Spleen (tissue), 11 donors: Measurements from ENCODE around the gene NOP9. TPM values are rescaled to one million over a fixed set of nuclear protein-coding genes. Genes with fewer than 3 reads are reported as not detected.

Experiments used
- DNase-seq: peaks from one replicate; pipeline ENCODE4 v3.0.0-alpha.2; 2020
- H3K27ac ChIP-seq, 8 donors: fragments of 200-600 bp; sonication (generic) in 7 of 8; 1 replicate in 4 of 8; 2 replicates in 4 of 8; pipeline versions ENCODE4 v1.5.0 to v1.8.0; 2016 to 2021; ENCODE audit warnings: inconsistent platforms in 4 of 8, mild to moderate bottlenecking in 4 of 8, moderate library complexity in 1 of 8
- H3K27me3 ChIP-seq, 7 donors: fragments of 200-600 bp; sonication (generic) in 6 of 7; replicated peaks in 1 of 7; 1 replicate in 4 of 7; 2 replicates in 3 of 7; pipeline versions ENCODE4 v1.5.0 to v1.8.0; 2016 to 2021; ENCODE audit warnings: inconsistent platforms in 3 of 7, mild to moderate bottlenecking in 1 of 7
- H3K36me3 ChIP-seq, 6 donors: fragments of 200-600 bp; sonication (generic) in 5 of 6; 1 replicate in 4 of 6; 2 replicates in 2 of 6; pipeline versions ENCODE4 v1.5.0 to v1.8.0; 2016 to 2021; ENCODE audit warnings: inconsistent platforms in 2 of 6
- H3K4me1 ChIP-seq, 6 donors: fragments of 200-600 bp; sonication (generic) in 5 of 6; 1 replicate in 3 of 6; 2 replicates in 3 of 6; pipeline versions ENCODE4 v1.5.0 to v1.8.0; 2016 to 2021; ENCODE audit warnings: inconsistent platforms in 3 of 6
- H3K4me3 ChIP-seq, 8 donors: fragments of 200-600 bp; sonication (generic) in 7 of 8; 1 replicate in 4 of 8; 2 replicates in 4 of 8; pipeline versions ENCODE4 v1.5.0 to v1.8.0; 2016 to 2021; ENCODE audit warnings: inconsistent platforms in 4 of 8, mild to moderate bottlenecking in 4 of 8, moderate library complexity in 2 of 8
- H3K9me3 ChIP-seq, 8 donors: fragments of 200-600 bp; sonication (generic) in 7 of 8; 1 replicate in 4 of 8; 2 replicates in 4 of 8; pipeline versions ENCODE4 v1.5.0 to v1.8.0; 2016 to 2021; ENCODE audit warnings: inconsistent platforms in 4 of 8
- POLR2A ChIP-seq, 3 donors: fragments of 450-650 bp; IDR thresholded peaks; one replicate each; pipeline ENCODE4 v1.5.1; 2017; ENCODE audit warnings: antibody characterized with exemption in 3 of 3, mild to moderate bottlenecking in 1 of 3
- POLR2AphosphoS5 ChIP-seq, 3 donors: sonication (generic); formaldehyde crosslinking; IDR thresholded peaks; one replicate each; pipeline ENCODE4 v1.5.1; 2017; ENCODE audit warnings: antibody characterized with exemption in 3 of 3
- WGBS, 5 donors: extraction: QIAGEN DNeasy Blood & Tissue Kit in 3 of 5; methylation state at CpG; one replicate each; pipeline versions ENCODE4 v1.1.5 to v1.1.7; 2013 to 2018; 5-methylcytosine and 5-hydroxymethylcytosine counted together
- intact Hi-C: fragments of 100-400 bp; cut with DNase I; formaldehyde crosslinking; loops from one replicate; pipeline ENCODE4 v1.15.0; 2023; ENCODE audit warnings: low total_unique reads
- polyA plus RNA-seq, 3 donors: library from polyadenylated mRNA; stranded (reverse); fragments of 200-250 nt; gene quantifications; one replicate each; pipeline ENCODE4 v1.2.1, GENCODE V29; 2013
- total RNA-seq, 7 donors: library from RNA; depleted of rRNA in 3 of 7; stranded (reverse); fragments of >200 nt in 3 of 7; fragmentation: NEBNext Ultra II Directional in 4 of 7; extraction: Animal tissue kit (Norgen Biotek cat#: 25700) in 4 of 7; gene quantifications; one replicate each; pipeline versions ENCODE4 v1.1.0 to v1.2.1, GENCODE V29; 2016 to 2021
- TF ChIP-seq, protein P1 (sequence below), 11 experiments: fragments of 200-600 bp in 7 of 11; fragments of 450-650 bp in 4 of 11; sonication (generic) in 4 of 11; IDR thresholded peaks in 8 of 11; conservative IDR thresholded peaks in 3 of 11; 1 replicate in 7 of 11; 2 replicates in 4 of 11; pipeline versions ENCODE4 v1.4.0 to v1.8.0; 2016 to 2021; ENCODE audit warnings: antibody characterized with exemption in 11 of 11, inconsistent platforms in 4 of 11, mild to moderate bottlenecking in 1 of 11
- donor health status: healthy with polysubstance abuse.
- donor health status: DM: no; HTN: no; CAD: no; lungs with moderate emphysema.
- donor health status: DM: no; HTN: no; CAD: no.
- donor health status: Bipolar disorder and iron deficiency.
- donor health status: healthy.
- donor health status: DM: no; HTN: no; CAD: no.
- donor health status: DM: yes; HTN: yes; CAD: no.

Gene NOP9
- total and polyA plus RNA-seq, 10 donors: 4.5 to 26.9 (median 18.9) TPM

DNA sequence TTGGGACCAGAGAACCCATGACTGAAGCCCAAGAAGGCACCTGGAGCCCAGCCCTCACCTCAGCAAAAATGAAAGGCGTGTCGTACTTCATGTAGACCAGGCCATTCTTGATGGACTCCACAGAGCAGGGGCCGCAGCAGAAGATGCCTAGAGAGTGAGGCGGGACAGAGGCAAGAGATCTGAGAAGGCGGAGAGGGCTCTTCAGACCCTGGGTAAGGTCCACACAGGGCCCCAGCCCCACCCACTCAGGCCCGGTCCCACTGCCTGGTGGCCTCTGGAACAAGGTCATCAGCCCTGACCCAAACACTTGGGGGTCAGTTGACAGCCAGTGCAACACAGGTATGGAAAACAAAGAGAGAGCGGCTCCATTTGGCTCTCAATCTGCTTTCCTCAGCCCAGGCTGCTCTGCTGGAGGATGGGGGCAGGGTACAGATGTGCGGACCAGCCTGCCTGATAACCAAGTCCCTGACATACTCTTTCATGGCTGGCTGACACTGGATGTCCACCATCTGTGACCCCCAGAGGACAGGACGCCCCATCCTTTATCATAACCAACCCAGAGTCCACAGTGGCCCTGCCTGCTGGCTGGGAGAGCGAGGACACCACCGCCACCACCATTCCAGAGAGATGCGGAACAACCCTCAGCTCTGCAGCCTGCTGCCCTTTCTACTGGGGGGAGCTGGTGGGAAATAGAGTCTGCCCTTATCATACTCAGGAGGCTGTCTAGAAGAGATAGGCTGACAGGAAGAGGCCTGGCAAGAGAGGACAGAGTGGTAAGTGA is 43.5 kb upstream of the NOP9 start:
- H3K27me3 ChIP-seq: no peaks in the 10 kb centered on the region
- DNase-seq: peak; percentile 36
- no peaks in the 10 kb centered on the region for H3K9me3 ChIP-seq
- H3K27ac ChIP-seq: no peak overlapping the region
- 91 to 97% (median 96%) methylated on average over 11 to 12 of the region's 12 CpGs for WGBS, 5 donors
- H3K4me1 ChIP-seq: peaks cover 0 to 6% (median 0%) of the 10 kb centered on the region in 6 donors
- H3K4me3 ChIP-seq: no peak overlapping the region
- H3K36me3 ChIP-seq: peaks cover 0 to 83% (median 6%) of the 10 kb centered on the region in 6 donors
- intact Hi-C loops: no loop called here
- TF ChIP-seq POLR2AphosphoS5 (IDR thresholded peaks at IDR 0.05) (no peak), POLR2A (IDR thresholded peaks at IDR 0.05) (no peak)
- TF ChIP-seq, protein P1, sequence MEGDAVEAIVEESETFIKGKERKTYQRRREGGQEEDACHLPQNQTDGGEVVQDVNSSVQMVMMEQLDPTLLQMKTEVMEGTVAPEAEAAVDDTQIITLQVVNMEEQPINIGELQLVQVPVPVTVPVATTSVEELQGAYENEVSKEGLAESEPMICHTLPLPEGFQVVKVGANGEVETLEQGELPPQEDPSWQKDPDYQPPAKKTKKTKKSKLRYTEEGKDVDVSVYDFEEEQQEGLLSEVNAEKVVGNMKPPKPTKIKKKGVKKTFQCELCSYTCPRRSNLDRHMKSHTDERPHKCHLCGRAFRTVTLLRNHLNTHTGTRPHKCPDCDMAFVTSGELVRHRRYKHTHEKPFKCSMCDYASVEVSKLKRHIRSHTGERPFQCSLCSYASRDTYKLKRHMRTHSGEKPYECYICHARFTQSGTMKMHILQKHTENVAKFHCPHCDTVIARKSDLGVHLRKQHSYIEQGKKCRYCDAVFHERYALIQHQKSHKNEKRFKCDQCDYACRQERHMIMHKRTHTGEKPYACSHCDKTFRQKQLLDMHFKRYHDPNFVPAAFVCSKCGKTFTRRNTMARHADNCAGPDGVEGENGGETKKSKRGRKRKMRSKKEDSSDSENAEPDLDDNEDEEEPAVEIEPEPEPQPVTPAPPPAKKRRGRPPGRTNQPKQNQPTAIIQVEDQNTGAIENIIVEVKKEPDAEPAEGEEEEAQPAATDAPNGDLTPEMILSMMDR (IDR thresholded peaks at IDR 0.05 in 8 of 11, conservative IDR thresholded peaks at IDR 0.05 in 3 of 11): no peak

DNA sequence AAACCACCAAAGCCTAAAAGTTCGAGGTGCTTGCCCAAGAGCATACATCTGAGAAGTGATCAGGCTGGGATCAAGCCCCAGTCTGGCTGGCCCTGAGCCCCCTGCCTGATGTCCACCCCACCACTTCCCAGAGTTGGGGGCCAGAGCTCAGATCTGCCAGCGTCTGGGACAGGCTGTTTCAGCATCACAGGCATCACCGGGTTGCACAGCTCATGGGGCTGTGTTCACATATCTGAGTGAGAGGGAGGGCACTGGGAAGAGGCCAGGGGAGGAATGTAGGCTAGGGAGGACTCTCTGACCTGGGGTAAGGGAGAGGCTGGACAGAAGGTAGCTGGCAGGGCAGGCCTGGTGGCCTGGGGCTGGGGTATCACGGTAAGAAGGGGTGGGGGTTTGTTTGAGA is 42.7 kb upstream of the NOP9 start:
- WGBS, 5 donors: 67 to 92% (median 90%) methylated on average over 4 of the region's 4 CpGs
- Histone ChIP-seq H3K4me3 (no peak overlapping the region), H3K27me3 (no peaks in the 10 kb centered on the region), H3K9me3 (no peaks in the 10 kb centered on the region), H3K36me3 (peaks cover 0 to 91% (median 6%) of the 10 kb centered on the region in 6 donors), H3K27ac (peak overlapping the region in 1 of 8 donors; percentile 21), H3K4me1 (no peaks in the 10 kb centered on the region)
- intact Hi-C loops: no loop called here
- no peak for TF ChIP-seq POLR2A (IDR thresholded peaks at IDR 0.05)
- peak; percentile 66 for DNase-seq

DNA sequence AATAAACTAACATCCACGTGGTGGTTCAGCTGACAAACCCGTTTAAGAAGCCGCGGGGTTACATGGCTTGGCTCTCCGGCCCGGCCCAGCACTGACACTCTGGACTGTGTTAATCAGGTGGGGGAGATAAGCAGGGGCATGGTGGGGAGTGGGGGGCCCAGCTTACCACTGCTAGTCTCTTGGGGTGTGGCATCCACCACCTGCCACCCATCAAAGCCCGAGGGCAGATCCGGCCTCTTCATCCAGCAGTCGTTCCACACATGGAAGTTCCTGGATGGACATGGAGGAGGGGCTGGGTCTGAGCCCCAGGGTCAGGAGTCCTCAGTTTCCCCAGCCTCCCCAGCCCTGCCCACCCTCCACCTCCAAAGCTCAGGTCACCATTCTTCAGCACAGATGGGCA is 41.5 kb upstream of the NOP9 start:
- TF ChIP-seq POLR2AphosphoS5 (IDR thresholded peaks at IDR 0.05): no peak
- TF ChIP-seq POLR2A (IDR thresholded peaks at IDR 0.05): no peak
- TF ChIP-seq, protein P1 (IDR thresholded peaks at IDR 0.05 in 8 of 11, conservative IDR thresholded peaks at IDR 0.05 in 3 of 11): no peak
- 85 to 96% (median 94%) methylated on average over 9 of the region's 9 CpGs for WGBS, 5 donors
- Histone ChIP-seq H3K27me3 (no peaks in the 10 kb centered on the region), H3K36me3 (peaks cover 0 to 89% (median 6%) of the 10 kb centered on the region in 6 donors), H3K4me1 (no peaks in the 10 kb centered on the region), H3K9me3 (no peaks in the 10 kb centered on the region), H3K27ac (no peak overlapping the region), H3K4me3 (no peak overlapping the region)
- DNase-seq: peak; percentile 51
- intact Hi-C loops: no loop called here

DNA sequence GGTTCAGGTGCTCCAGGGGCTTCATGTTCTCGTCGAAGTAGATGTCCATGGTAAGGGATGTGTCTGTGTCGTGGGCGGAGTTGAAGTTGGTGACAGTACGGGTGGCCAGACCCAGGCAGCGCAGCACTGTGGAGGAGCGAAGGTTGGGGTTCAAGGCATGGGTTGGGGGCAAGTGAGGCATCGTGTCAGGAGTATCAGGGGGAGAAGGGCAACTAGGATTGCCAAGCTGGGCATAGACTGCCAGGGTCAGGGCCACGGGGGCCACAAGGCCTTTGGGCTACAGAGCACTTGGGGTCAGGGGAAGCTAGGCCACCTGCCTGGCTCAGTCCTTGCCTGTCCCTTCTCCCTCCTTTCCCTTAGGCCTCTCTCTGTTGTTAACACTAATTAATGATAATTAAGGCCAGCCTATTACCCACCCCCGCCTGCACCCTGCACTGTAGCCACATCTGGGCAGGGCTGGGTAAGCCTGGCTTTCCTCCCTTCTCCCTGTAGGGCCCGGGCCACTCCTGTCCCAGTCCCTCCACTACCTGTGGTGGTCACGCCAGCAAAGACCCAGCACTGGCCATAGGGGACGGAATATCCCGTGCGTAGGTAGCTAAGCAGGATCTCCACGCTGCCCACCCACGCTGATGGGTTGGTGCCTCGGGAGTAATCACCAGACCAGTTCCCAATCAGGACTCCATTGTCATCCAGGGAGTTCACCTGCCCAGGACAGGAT is 40.9 kb upstream of the NOP9 start:
- no peaks in the 10 kb centered on the region for H3K9me3 ChIP-seq
- H3K4me3 ChIP-seq: no peak overlapping the region
- H3K4me1 ChIP-seq: no peaks in the 10 kb centered on the region
- intact Hi-C loops: no loop called here
- no peaks in the 10 kb centered on the region for H3K27me3 ChIP-seq
- peaks cover 0 to 89% (median 4%) of the 10 kb centered on the region in 6 donors for H3K36me3 ChIP-seq
- DNase-seq: peak; percentile 50
- WGBS, 5 donors: 89 to 96% (median 94%) methylated on average over 18 of the region's 18 CpGs
- no peak overlapping the region for H3K27ac ChIP-seq
- TF ChIP-seq, protein P1 (IDR thresholded peaks at IDR 0.05 in 8 of 11, conservative IDR thresholded peaks at IDR 0.05 in 3 of 11): no peak
- TF ChIP-seq POLR2AphosphoS5 (IDR thresholded peaks at IDR 0.05) (no peak), POLR2A (IDR thresholded peaks at IDR 0.05) (no peak)
